Motor neuron (in vitro differentiated cells): ENCODE data around the gene PKN2. TPM values are rescaled to one million over a fixed set of nuclear protein-coding genes. Genes with fewer than 3 reads are reported as not detected.
A peak's percentile ranks its signal among the peaks of the same experiment; 100 is the strongest.

Experiments
- ATAC-seq, 8 experiments: fragments of 200-7000 bp; cut with Tn5 transposase; replicated peaks in 6 of 8; 2 replicates each; pipeline ENCODE4 v1.8.0; 2021; ENCODE audit warnings: mild to moderate bottlenecking in 8 of 8, moderate library complexity in 8 of 8
- H3K27ac ChIP-seq, 2 donors: fragments of 250-450 bp; sonication (Bioruptor Pico); 2 replicates each; pipeline ENCODE4 v1.9.0; 2021; ENCODE audit warnings: antibody characterized with exemption in 2 of 2, mild to moderate bottlenecking in 2 of 2, moderate library complexity in 1 of 2
- H3K4me1 ChIP-seq, 2 donors: fragments of 250-450 bp; sonication (Bioruptor Pico); replicated peaks in 1 of 2; 2 replicates each; pipeline ENCODE4 v1.6.1; 2021; ENCODE audit warnings: antibody characterized with exemption in 2 of 2, mild to moderate bottlenecking in 2 of 2, moderate library complexity in 1 of 2
- H3K4me3 ChIP-seq, 5 donors: fragments of 250-450 bp; sonication (Bioruptor Pico); 2 replicates each; pipeline ENCODE4 v1.9.0; 2021; ENCODE audit warnings: antibody characterized with exemption in 5 of 5, mild to moderate bottlenecking in 5 of 5, moderate library complexity in 4 of 5
- WGBS, 10 experiments: fragments of 450-650 bp; shearing (Covaris generic); methylation state at CpG; one replicate each; pipeline ENCODE4 v1.0.0; 2022; 5-methylcytosine and 5-hydroxymethylcytosine counted together
- in situ Hi-C, 9 experiments: fragments of 400-800 bp; cut with MboI; loops; one replicate each; pipeline ENCODE4 v1.15.0; 2021; ENCODE audit warnings: low sequenced_read_pairs in 9 of 9, low pct_unique_long_range_greater_than_20kb in 2 of 9; ENCODE audit not compliant: unreplicated experiment in 9 of 9
- total RNA-seq, 8 experiments: library from RNA; unstranded; fragments of 300-600 nt; gene quantifications; 2 replicates each; pipeline versions ENCODE4 v1.2.3 to v1.2.4, GENCODE V29; 2022

PKN2 gene
- total RNA-seq, result 10 to 100 TPM; 19.9 to 51.5 (median 32.7) TPM

GRCh38 chr1:88683541-88684481 lies at the start of gene PKN2:
Gene PKN2 (plus strand): TSS chr1:88684273. CDS start chr1:88684581, 308 bp downstream.
- in situ Hi-C loops, result no loop called here
- ATAC-seq, result peak; percentile 89 to 92 (median 90)
- Histone ChIP-seq H3K4me3 (peak within 1 kb of the TSS; percentile 69 to 89 (median 78)), H3K4me1 (peaks cover 0 to 23% of the 10 kb centered on the region in 2 donors), H3K27ac (peak within 1 kb of the TSS; percentile 90 to 93)
- 0 to 3% (median 1%) methylated on average over 3 to 30 of the region's 66 CpGs; no CpG with 5 or more reads in 1 of the 10 experiments for WGBS, 10 experiments

GRCh38 chr1:88634538-88634937 lies 49.5 kb upstream of the PKN2 start:
- no peak overlapping the region for H3K4me3 ChIP-seq
- 4 to 90% (median 62%) methylated on average over 1 of the region's 1 CpG for WGBS, 10 experiments
- in situ Hi-C loops, result no loop called here
- H3K4me1 ChIP-seq, result no peaks in the 10 kb centered on the region
- no peak overlapping the region for H3K27ac ChIP-seq
- no peak for ATAC-seq

GRCh38 chr1:88640060-88640459 lies 44.0 kb upstream of the PKN2 start:
- 71 to 94% (median 91%) methylated on average over 1 of the region's 1 CpG; no CpG with 5 or more reads in 7 of the 10 experiments for WGBS, 10 experiments
- Histone ChIP-seq H3K4me3 (no peak overlapping the region), H3K27ac (no peak overlapping the region), H3K4me1 (no peaks in the 10 kb centered on the region)
- in situ Hi-C loops, result no loop called here
- no peak for ATAC-seq

GRCh38 chr1:88645886-88646285 lies 38.2 kb upstream of the PKN2 start:
- in situ Hi-C loops, result no loop called here
- H3K27ac ChIP-seq, result no peak overlapping the region
- no peak for ATAC-seq
- H3K4me1 ChIP-seq, result peaks cover 3 to 12% of the 10 kb centered on the region in 2 donors
- no peak overlapping the region for H3K4me3 ChIP-seq

GRCh38 chr1:88646476-88647248 lies 37.4 kb upstream of the PKN2 start:
- no peak overlapping the region for H3K4me3 ChIP-seq
- no peak for ATAC-seq
- in situ Hi-C loops, result no loop called here

GRCh38 chr1:88647249-88647645 lies 36.8 kb upstream of the PKN2 start:
- H3K27ac ChIP-seq, result no peak overlapping the region
- peak in 1 of 8 experiments; percentile 19 for ATAC-seq
- in situ Hi-C loops, result no loop called here
- H3K4me1 ChIP-seq, result peaks cover 3 to 12% of the 10 kb centered on the region in 2 donors
- H3K4me3 ChIP-seq, result no peak overlapping the region
- 6 to 73% (median 54%) methylated on average over 1 to 3 of the region's 3 CpGs; no CpG with 5 or more reads in 2 of the 10 experiments for WGBS, 10 experiments

More at GRCh38 chr1:88646476-88647248, 37.4 kb upstream of the PKN2 start:
- H3K27ac ChIP-seq, result no peak overlapping the region
- peaks cover 3 to 12% of the 10 kb centered on the region in 2 donors for H3K4me1 ChIP-seq

GRCh38 chr1:88647749-88648415 lies 36.2 kb upstream of the PKN2 start:
- Histone ChIP-seq H3K27ac (no peak overlapping the region), H3K4me3 (no peak overlapping the region), H3K4me1 (peaks cover 3 to 12% of the 10 kb centered on the region in 2 donors)
- in situ Hi-C loops, result no loop called here
- no peak for ATAC-seq
- 28 to 80% (median 61%) methylated on average over 2 to 6 of the region's 6 CpGs for WGBS, 10 experiments

GRCh38 chr1:88648706-88649105 lies 35.4 kb upstream of the PKN2 start:
- WGBS, 10 experiments, result 6 to 100% (median 17%) methylated on average over 1 to 2 of the region's 2 CpGs
- Histone ChIP-seq H3K27ac (no peak overlapping the region), H3K4me1 (peaks cover 3 to 12% of the 10 kb centered on the region in 2 donors), H3K4me3 (no peak overlapping the region)
- peak in 1 of 8 experiments; percentile 41 for ATAC-seq
- in situ Hi-C loops, result no loop called here

GRCh38 chr1:88649932-88650331 lies 34.1 kb upstream of the PKN2 start:
- Histone ChIP-seq H3K4me1 (peaks cover 3 to 12% of the 10 kb centered on the region in 2 donors), H3K4me3 (no peak overlapping the region), H3K27ac (no peak overlapping the region)
- ATAC-seq, result no peak
- in situ Hi-C loops, result no loop called here
- WGBS, 10 experiments, result 0 to 100% (median 23%) methylated on average over 1 of the region's 1 CpG; no CpG with 5 or more reads in 2 of the 10 experiments

- Histone ChIP-seq H3K4me3 (no peak overlapping the region), H3K4me1 (peaks cover 3 to 12% of the 10 kb centered on the region in 2 donors), H3K27ac (no peak overlapping the region)
- 43 to 99% (median 82%) methylated on average over 1 to 6 of the region's 6 CpGs for WGBS, 10 experiments
- ATAC-seq, result no peak
- in situ Hi-C loops, result no loop called here
Observed at GRCh38 chr1:88650676-88651418, 33.2 kb upstream of the PKN2 start.

- in situ Hi-C loops, result no loop called here
- H3K27ac ChIP-seq, result no peak overlapping the region
- no peak overlapping the region for H3K4me3 ChIP-seq
- ATAC-seq, result no peak
- H3K4me1 ChIP-seq, result no peaks in the 10 kb centered on the region
- 0 to 67% (median 17%) methylated on average over 1 of the region's 1 CpG; no CpG with 5 or more reads in 3 of the 10 experiments for WGBS, 10 experiments
Observed at GRCh38 chr1:88655140-88655539, 28.9 kb upstream of the PKN2 start.

- ATAC-seq, result no peak
- in situ Hi-C loops, result no loop called here
- Histone ChIP-seq H3K27ac (no peak overlapping the region), H3K4me1 (no peaks in the 10 kb centered on the region), H3K4me3 (no peak overlapping the region)
- WGBS, 10 experiments, result 0 to 15% (median 4%) methylated on average over 2 to 3 of the region's 3 CpGs; no CpG with 5 or more reads in 1 of the 10 experiments
Observed at GRCh38 chr1:88655685-88656299, 28.3 kb upstream of the PKN2 start.
